ENCODE data around the gene GSTT2. TPM values are rescaled to one million over a fixed set of nuclear protein-coding genes. Genes with fewer than 3 reads are reported as not detected.
"Not testable (repeated sequence)": the region's sequence is repeated elsewhere in the genome, so short reads cannot be mapped to it uniquely, and the experiment has no call there.

GSTT2 gene
- 1 to 10 TPM; 1.2 to 3.9 TPM for total RNA-seq
- long read RNA-seq, donor 1, partial matches to known transcripts: 2 of 2 reads
- long read RNA-seq, donor 1, other reads (novel, unspliced or antisense): 0 of 2 reads
- long read RNA-seq, donor 2: 0 reads

DNA sequence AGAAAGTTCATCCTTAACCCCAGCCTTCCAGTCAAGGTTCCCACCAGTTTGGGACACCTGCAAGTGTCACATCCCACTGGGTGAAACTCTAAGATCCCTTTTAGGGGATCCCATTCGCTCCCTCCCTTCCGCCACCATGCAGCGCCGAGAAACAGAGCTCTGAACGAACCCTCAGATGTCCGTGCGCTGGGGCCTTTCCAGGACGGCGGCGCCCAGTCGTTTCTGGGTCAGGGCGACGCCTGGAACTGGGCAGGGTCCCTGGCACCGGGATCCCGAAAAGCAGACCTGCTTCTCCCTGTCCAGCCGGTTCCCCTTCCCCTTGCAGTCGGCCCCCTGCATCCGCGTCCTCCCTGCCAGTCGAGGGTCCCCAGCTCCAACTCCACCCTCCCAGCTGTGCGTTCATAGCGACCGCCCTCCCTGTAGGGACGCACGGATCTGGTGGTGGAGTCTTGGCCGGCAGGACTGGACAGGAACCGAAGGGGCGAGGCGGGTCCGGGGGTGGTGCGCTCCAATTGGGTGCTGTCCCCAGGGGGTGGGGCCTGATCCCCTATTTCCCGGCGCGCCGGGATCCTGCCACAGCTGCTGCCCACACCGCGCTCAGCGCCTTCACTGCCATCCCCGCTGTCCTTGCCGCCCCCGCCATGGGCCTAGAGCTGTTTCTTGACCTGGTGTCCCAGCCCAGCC, at the start of gene GSTT2:
TSS of gene GSTT2 (plus strand) at position 578 of the 684 bp plus-strand sequence.
- intact Hi-C loops (cut with DNase I): loop anchor here (10.0 kb wide), 2 partner anchors 55 to 205 kb away; partner anchors contain the start of gene SUSD2 (in 1 of the 2)
- DNase-seq (ENCODE audit: low spot score): not testable (repeated sequence)

DNA sequence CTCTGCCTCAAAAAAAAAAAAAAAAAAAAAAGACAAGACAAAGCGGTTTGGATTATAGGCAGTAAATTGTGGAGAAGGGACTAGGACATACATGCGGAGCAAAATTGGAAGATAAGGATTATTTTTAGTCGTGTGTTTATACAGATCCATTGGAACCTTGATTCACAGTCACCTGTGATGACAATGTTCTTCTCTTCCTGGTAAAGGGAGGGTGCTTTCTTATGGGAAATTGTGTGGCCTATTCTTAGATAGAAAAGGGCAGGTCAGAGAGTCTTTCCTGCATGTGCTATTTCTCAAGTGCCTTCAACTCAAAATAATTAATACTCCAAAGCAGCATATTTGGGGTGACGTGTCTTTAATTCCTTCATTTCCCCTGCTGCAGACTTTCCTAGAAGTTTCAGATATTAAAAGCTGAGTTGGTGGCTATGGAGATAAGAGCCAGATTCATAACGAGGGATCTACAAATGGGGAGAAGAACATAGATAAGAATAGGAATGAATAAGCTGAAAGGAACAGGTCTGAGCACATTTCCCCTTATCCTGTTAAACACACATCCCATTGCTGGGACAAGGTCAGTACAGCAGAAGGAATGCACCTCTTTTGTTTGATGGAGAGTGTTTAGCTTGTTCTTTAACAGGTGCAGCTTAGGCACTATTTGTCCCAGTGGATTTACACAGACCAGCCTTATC, 41.5 kb upstream of the GSTT2 start:
- intact Hi-C loops (cut with DNase I): no loop called here
- no peak for DNase-seq (ENCODE audit: low spot score)

GRCh38 chr22:23939017-23939357, 40.9 kb upstream of the GSTT2 start:
- DNase-seq (ENCODE audit: low spot score): peak; percentile 40
- intact Hi-C loops (cut with DNase I): no loop called here

DNA sequence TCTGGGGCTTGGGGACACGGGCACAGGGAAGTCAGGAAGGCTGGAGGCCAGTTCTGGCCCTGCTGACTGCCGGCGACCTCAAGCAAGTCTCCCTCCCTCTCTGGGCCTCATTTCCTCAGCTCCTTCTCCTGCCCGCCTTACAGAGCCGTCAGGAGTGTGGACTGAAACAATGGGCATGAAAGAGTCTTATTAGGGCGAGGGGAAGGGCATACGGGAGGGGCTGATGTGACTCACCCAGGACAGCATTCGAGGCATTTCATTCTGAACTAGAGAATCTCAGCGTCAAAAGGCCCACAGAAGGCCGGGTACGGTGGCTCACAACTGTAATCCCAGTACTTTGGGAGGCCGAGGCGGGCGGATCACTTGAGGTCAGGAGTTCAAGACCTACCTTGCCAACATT, 39.8 kb upstream of the GSTT2 start:
- intact Hi-C loops (cut with DNase I): not testable (repeated sequence)
- peak; percentile 22 for DNase-seq (ENCODE audit: low spot score)

DNA sequence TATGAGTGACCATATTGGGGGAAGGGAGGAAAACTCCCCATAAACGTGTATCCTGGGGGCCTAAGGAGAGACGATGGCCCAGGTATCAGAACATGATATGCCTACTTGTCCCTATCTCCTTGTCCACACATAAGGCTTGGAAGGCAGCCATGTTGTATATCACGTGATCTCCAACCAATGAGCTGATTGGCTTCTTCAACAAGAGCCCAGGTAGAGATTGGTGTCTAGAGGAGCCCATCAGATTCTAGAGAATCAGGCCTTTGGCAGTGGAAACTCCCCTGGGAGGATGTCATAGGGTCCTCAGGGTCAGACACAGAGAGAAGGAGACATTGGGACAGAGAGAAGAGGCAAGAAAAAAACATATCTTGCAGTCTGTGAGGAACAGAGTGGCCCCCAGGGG, 32.5 kb upstream of the GSTT2 start:
- DNase-seq (ENCODE audit: low spot score); intact Hi-C loops (cut with DNase I): not testable (repeated sequence)

DNA sequence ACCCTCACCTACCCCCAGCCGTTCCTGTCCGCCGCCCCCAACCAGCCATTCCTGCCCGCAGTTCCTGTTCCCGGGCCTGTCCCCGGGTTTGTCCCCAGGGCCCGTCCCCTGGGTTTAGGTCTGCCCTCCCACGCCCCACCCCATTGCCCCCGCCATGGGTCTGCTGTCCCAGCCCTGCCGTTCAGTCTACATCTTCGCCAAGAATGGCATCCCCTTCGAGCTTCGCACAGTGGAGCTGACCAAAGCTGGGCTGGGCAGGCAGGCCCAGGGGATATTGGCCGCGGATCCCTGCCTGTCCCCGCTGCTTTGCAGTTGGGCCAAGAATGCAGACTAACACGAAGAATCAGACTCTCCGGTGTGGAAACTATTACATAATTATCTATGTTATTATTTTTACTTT, 30.2 kb upstream of the GSTT2 start:
- peak; percentile 13 for DNase-seq (ENCODE audit: low spot score)
- intact Hi-C loops (cut with DNase I): not testable (repeated sequence)

DNA sequence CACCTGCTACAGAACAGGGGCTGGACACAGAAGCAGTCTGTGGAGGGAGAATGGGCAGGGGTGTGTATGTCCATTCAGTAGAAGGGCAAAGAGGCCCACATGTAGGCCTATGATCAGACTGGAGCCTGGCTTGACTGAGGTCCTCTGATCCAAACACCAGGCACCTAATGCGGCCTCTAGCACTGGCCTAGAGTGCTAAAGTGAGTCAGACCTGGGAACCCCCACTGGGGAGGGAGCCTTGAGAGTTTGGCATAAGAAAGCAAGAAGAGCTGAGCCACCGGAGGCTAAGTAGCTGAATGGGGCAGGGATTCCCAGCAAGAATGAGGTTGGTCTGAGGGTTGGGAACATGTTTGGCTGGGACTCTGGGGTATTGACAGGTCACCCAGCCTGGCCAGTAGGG, 28.6 kb upstream of the GSTT2 start:
- intact Hi-C loops (cut with DNase I): not testable (repeated sequence)
- peak; percentile 31 for DNase-seq (ENCODE audit: low spot score)

DNA sequence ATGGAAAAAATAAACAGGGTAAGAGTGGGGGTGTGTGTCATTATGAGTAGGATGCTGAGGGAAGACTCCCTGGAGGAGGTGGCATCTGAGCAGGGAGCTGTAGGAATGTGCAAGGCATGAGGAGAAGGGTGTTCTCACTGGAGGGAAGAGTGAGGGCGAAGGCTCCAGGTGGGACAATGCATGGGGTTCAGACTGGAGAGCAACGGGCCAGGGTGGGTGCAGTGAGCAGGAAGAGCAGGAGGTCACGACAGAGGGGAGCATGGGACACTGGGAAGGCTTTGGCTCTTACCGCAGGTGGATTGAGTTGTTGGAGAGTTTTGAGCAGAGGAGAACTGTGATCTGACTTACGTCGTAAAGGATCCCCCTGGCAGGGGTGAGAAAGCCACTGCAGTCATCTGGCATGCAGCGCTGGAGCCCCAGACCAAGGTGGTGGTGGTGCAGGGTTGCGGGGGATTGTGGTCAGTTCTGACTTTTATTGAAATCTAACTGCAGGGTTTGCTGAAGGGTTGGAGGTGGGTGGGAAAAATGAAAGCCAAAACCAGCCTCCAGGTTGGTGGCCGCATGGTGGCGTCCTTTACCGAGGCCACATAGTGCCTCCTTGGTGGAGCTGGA, 27.0 kb upstream of the GSTT2 start:
- intact Hi-C loops (cut with DNase I): not testable (repeated sequence)
- peak; percentile 20 for DNase-seq (ENCODE audit: low spot score)

- peak; percentile 31 for DNase-seq (ENCODE audit: low spot score)
- intact Hi-C loops (cut with DNase I): not testable (repeated sequence)
Observed at GRCh38 chr22:23953485-23953884, 26.4 kb upstream of the GSTT2 start.

GRCh38 chr22:23954193-23954990, 25.5 kb upstream of the GSTT2 start:
- intact Hi-C loops (cut with DNase I); DNase-seq (ENCODE audit: low spot score): not testable (repeated sequence)

DNA sequence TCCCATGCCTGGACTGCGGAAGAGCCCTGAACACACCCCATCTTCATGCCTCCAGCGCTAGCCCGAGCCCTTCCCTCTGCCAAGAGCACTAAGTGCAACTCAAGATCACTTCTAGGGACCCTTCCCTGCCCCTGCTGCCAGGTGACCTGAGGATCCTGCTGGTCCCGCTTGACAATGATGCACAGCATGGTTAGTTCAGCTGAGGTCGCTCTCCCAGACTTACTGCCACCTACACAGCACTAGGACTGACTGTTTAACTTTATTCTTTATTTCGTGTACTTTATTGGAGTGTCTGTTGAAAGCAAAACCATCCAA, 25.0 kb upstream of the GSTT2 start:
- peak; percentile 49 for DNase-seq (ENCODE audit: low spot score)
- intact Hi-C loops (cut with DNase I): not testable (repeated sequence)

DNA sequence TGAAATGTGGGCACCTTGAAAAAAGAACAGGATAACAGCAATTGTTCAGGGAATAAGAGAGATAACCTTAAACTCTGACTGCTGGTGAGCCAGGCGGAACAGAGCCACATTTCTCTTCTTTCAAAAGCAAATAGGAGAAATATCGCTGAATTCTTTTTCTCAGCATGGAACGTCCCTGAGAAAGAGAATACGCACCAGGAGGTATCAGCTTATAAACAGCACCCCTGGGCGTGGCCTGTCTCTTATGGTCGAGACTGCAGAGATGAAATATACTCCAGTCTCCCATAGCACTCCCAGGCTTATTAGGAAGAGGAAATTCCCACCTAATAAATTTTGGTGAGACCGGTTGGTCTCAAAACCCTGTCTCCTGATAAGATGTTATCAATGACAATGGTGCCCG, 24.0 kb upstream of the GSTT2 start:
- intact Hi-C loops (cut with DNase I): not testable (repeated sequence)

GRCh38 chr22:23956301-23956900, 23.5 kb upstream of the GSTT2 start:
- intact Hi-C loops (cut with DNase I): not testable (repeated sequence)
- peak; percentile 81 for DNase-seq (ENCODE audit: low spot score)

More for the DNA sequence above, 24.0 kb upstream of the GSTT2 start:
- peak; percentile 17 for DNase-seq (ENCODE audit: low spot score)

DNA sequence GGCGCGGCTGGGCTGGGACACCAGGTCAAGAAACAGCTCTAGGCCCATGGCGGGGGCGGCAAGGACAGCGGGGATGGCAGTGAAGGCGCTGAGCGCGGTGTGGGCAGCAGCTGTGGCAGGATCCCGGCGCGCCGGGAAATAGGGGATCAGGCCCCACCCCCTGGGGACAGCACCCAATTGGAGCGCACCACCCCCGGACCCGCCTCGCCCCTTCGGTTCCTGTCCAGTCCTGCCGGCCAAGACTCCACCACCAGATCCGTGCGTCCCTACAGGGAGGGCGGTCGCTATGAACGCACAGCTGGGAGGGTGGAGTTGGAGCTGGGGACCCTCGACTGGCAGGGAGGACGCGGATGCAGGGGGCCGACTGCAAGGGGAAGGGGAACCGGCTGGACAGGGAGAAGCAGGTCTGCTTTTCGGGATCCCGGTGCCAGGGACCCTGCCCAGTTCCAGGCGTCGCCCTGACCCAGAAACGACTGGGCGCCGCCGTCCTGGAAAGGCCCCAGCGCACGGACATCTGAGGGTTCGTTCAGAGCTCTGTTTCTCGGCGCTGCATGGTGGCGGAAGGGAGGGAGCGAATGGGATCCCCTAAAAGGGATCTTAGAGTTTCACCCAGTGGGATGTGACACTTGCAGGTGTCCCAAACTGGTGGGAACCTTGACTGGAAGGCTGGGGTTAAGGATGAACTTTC, 18.7 kb upstream of the GSTT2 start, which contains the start of gene GSTT2B:
TSS of gene GSTT2B (minus strand) at position 112 of the 688 bp plus-strand sequence. CDS start at position 48, 64 bp downstream.
- intact Hi-C loops (cut with DNase I); DNase-seq (ENCODE audit: low spot score): not testable (repeated sequence)

GRCh38 chr22:23966094-23966493, 13.8 kb upstream of the GSTT2 start:
- peak; percentile 38 for DNase-seq (ENCODE audit: low spot score)
- intact Hi-C loops (cut with DNase I): not testable (repeated sequence)

DNA sequence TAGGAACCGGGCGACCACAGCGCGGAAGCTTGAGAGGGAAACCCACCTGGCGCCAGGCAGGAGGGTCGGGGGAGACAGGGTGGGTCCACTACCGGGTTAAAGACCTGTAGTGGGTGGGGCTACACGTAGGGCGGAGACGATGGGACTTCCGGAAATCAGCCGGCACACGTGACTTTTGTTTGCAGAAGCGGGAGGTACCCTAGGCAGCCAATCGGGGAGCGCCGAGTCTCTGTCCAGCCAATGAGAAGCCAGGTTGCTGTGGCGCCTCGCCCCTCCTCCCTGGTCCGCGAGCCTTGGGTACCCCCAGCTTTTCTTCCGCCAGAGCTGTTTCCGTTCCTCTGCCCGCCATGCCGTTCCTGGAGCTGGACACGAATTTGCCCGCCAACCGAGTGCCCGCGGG, 13.4 kb upstream of the GSTT2 start, which contains the start of gene DDTL:
TSS of gene DDTL (plus strand) at position 321 of the 400 bp plus-strand sequence. CDS start at position 348, 27 bp downstream.
- DNase-seq (ENCODE audit: low spot score); intact Hi-C loops (cut with DNase I): not testable (repeated sequence)

GRCh38 chr22:23969071-23969470, 10.9 kb upstream of the GSTT2 start:
- intact Hi-C loops (cut with DNase I): no loop called here
- peak; percentile 64 for DNase-seq (ENCODE audit: low spot score)

DNA sequence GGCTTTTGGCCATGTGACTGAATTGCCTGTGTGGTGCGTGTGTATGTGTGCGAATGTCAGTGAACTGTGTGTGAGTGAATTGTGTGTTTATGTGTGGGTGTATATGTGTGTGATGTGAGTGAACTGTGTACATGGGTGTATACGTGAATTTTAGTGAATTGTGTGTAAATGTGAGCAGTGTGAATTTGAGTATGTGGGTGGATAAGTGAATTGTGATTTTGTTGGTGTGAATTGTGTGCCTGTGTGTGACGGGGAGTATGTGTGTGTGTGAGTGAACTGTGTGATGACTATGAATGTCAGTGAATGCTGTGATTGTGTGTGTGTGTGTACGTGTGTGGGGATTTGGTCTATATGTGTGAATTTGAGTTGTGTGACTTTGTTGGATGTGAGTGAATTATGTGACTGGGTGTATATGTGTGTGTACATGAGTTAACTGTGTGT, 9.7 kb upstream of the GSTT2 start:
- intact Hi-C loops (cut with DNase I): loop anchor here in 1 of 2 donors (10.0 kb wide), 1 partner anchor 45 kb away; no protein-coding TSS in a partner anchor
- DNase-seq (ENCODE audit: low spot score): no peak
